Measurements from ENCODE around the gene DNAJB13.

DNAJB13 gene

GRCh38 chr11:74019860-74020259 lies 69.0 kb downstream of the DNAJB13 start:
- Histone ChIP-seq H3K4me1 (ENCODE audit: insufficient read depth, low read length, severe bottlenecking) (peaks cover 16% of the 10 kb centered on the region), H3K27me3 (ENCODE audit: insufficient read depth, low read length) (no peaks in the 10 kb centered on the region), H3K27ac (ENCODE audit: low read depth, low read length, poor library complexity, severe bottlenecking) (peak overlapping the region; percentile 40), H3K36me3 (ENCODE audit: insufficient read depth, low read length) (peaks cover 3% of the 10 kb centered on the region; the same call in 1 of the 2 replicates), H3K4me3 (ENCODE audit: low read depth, low read length, poor library complexity, severe bottlenecking) (no peak overlapping the region), H3K79me2 (ENCODE audit: insufficient read depth, low read length) (no peaks in the 10 kb centered on the region), H3K4me2 (ENCODE audit: low read length) (no peak overlapping the region), H3K9me3 (ENCODE audit: low read length) (no peaks in the 10 kb centered on the region), H3K9ac (ENCODE audit: low read length) (no peak overlapping the region), H3F3A (ENCODE audit: insufficient read depth, low read length) (no peaks in the 10 kb centered on the region), H3K9me2 (ENCODE audit: low read depth, low read length) (no peaks in the 10 kb centered on the region), H4K20me1 (ENCODE audit: insufficient read depth, low read length) (no peaks in the 10 kb centered on the region), H2AFZ (ENCODE audit: low read length) (no peak overlapping the region)
- TF ChIP-seq CTCF (IDR thresholded peaks at IDR 0.05; ENCODE audit: low read length) (no peak), EZH2 (IDR thresholded peaks at IDR 0.05; ENCODE audit: borderline replicate concordance, low read length) (no peak)
